ENCODE results near the gene SOSTDC1.

GRCh38 chr7:16463520-16463919 lies 2.0 kb downstream of the SOSTDC1 start:
- no peak for TF ChIP-seq CTCF (conservative IDR thresholded peaks at IDR 0.05; ENCODE audit: low read length)
- TF ChIP-seq EZH2phosphoT487 (IDR thresholded peaks at IDR 0.05; ENCODE audit: borderline replicate concordance, low read depth, low read length), result no peak
